ENCODE results near the gene USP37. TPM values are rescaled to one million over a fixed set of nuclear protein-coding genes. Genes with fewer than 3 reads are reported as not detected.

Gene USP37
- polyA plus RNA-seq, 3 donors = 16.1 to 22.6 (median 16.4) TPM

DNA sequence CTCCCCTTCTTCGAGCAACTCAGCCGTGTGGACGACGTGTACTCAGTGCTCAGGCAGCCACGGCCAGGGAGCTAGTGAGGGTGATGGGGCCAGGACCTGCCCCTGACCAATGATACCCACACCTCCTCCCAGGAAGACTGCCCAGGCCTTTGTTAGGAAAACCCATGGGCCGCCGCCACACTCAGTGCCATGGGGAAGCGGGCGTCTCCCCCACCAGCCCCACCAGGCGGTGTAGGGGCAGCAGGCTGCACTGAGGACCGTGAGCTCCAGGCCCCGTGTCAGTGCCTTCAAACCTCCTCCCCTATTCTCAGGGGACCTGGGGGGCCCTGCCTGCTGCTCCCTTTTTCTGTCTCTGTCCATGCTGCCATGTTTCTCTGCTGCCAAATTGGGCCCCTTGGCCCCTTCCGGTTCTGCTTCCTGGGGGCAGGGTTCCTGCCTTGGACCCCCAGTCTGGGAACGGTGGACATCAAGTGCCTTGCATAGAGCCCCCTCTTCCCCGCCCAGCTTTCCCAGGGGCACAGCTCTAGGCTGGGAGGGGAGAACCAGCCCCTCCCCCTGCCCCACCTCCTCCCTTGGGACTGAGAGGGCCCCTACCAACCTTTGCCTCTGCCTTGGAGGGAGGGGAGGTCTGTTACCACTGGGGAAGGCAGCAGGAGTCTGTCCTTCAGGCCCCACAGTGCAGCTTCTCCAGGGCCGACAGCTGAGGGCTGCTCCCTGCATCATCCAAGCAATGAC is 163.6 kb downstream of the USP37 start:
- no peak for DNase-seq

DNA sequence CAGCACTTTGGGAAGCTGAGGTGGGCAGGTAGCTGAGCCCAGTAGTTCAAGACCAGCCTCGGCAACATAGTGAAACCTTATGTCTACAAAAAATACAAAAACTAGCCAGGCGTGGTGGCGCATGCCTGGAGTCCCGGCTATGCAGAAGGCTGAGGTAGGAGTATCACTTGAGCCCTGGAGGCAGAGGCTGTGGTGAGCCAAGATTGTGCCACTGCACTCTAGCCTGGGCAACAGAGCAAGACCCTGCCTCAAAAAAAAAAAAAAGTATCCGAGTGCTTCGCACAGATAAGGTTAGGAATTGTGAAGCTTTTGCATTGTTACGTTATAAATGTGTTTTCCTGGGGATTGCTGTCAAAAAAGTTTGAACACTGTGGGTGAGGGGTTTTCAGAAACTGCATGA is 164.3 kb downstream of the USP37 start:
- no peak for DNase-seq

DNA sequence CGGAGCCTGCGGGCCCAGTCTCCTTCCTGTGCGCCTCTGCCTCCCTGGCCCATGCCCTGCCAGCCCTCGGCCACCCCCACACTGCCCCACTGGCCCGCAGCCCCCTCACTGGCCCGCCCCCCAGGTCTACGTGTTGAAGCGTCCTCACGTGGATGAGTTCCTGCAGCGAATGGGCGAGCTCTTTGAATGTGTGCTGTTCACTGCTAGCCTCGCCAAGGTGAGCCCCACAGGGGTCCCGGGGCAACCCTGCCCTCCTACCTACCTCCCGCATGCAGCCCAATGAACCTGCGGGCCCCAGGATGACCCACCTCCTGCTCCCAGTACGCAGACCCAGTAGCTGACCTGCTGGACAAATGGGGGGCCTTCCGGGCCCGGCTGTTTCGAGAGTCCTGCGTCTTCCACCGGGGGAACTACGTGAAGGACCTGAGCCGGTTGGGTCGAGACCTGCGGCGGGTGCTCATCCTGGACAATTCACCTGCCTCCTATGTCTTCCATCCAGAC is 165.2 kb downstream of the USP37 start:
- no peak for DNase-seq

DNA sequence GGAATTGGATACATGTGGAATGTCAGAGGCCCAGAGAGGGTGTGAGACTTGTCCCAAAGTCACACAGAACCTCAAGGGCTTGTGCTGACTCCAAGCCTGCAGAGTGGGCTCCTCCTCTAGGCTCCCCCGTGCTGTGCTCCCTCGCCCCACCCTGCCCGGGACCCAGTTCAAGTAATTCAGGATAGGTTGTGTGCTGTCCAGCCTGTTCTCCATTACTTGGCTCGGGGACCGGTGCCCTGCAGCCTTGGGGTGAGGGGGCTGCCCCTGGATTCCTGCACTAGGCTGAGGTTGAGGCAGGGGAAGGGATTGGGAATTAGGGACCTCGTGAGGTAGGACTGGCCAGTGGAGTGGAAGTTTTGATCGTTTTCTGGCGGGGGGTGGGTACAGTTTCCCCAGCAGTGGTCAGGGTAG is 165.7 kb downstream of the USP37 start:
- no peak for DNase-seq

DNA sequence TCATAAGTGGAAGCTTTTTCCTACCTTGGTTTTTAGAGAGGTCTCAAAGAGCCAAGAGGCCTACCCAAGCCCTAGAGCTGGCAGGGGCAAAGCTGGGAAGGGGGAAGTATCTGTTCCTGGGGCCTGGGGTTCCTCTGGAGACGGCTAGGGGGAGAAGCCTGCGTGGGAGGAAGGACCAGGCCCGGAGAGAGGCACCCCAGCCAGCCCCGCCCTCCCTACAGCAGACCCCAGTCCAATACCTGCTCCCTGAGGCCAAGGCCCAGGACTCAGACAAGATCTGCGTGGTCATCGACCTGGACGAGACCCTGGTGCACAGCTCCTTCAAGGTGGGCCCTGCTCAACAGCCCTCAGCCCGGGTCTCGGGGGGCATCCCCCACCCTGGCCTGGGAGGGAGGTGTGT is 166.3 kb downstream of the USP37 start:
- no peak for DNase-seq

DNA sequence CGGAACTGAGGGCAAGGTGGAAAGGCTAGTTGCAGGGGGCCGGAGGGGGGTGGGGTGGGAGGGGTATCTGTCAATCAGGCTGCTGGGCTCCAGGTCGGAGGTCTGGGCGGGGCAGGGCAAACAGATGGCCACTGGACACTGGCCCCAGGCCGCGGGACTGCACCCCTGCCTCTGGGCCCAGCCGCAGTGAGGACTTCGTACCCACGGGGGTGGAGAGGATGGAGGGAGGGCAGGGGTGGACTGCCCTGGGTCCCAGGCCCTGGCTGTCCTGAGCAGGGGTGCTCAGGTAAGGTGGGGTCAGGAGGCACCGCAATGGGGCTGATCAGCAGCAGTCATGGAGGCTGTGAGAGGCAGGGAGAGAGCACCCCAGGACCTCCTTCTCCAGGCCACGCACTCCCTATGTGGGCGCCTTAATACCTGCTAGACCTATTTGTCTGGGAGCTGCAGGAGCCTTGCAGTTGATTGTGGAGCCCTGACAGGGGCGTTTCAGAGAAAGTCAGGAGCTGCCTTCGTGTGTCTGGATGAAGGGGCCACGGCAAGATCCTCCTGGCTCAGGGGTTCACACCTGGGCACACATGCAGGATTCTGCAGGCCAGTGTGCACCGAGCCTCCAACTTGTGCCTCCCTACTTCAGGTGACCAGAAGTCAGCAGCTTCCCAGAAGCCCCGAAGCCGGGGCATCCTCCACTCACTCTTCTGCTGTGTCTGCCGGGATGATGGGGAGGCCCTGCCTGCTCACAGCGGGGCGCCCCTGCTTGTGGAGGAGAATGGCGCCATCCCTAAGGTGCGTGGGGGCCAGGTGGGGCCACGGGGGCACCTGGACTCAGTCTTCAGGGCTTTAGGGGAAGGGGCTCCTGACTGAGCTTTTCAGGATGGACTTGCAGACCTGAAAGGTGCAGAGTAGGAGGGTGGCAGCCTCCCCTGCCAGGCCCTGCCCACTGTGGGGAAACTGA is 166.9 kb downstream of the USP37 start:
- DNase-seq = no peak

Other genes starting within 250 kb of the USP37 start
- 1 to 10 TPM; 5.6 to 7.6 (median 6.2) TPM for gene CATIP, start 211.5 kb downstream of the USP37 start, polyA plus RNA-seq (ENCODE audit: insufficient read length in 3 of 3)
- 1 to 10 TPM in 1 of 3 donors, under 1 TPM in 2; 0.87 to 1.6 (median 0.99) TPM for gene SLC11A1, start 186.1 kb downstream of the USP37 start, polyA plus RNA-seq (ENCODE audit: insufficient read length in 3 of 3)
- gene CTDSP1, start 168.5 kb downstream of the USP37 start, polyA plus RNA-seq (ENCODE audit: insufficient read length in 3 of 3) = 100 to 1,000 TPM; 155 to 174 (median 165) TPM
- 10 to 100 TPM; 22.8 to 40.0 (median 32.8) TPM for gene VIL1, start 149.2 kb downstream of the USP37 start, polyA plus RNA-seq (ENCODE audit: insufficient read length in 3 of 3)
- gene CNOT9, start 488 bp upstream of the USP37 start, polyA plus RNA-seq (ENCODE audit: insufficient read length in 3 of 3) = 10 to 100 TPM; 47.2 to 57.9 (median 57.1) TPM
- gene PLCD4, start 39.5 kb upstream of the USP37 start, polyA plus RNA-seq (ENCODE audit: insufficient read length in 3 of 3) = 10 to 100 TPM in 1 of 3 donors, 1 to 10 TPM in 2; 8.2 to 10.1 (median 9.6) TPM
- 10 to 100 TPM; 18.9 to 25.3 (median 20.8) TPM for gene ZNF142, start 91.3 kb upstream of the USP37 start, polyA plus RNA-seq (ENCODE audit: insufficient read length in 3 of 3)
- gene BCS1L, start 91.3 kb upstream of the USP37 start, polyA plus RNA-seq (ENCODE audit: insufficient read length in 3 of 3) = 10 to 100 TPM; 53.9 to 61.2 (median 56.5) TPM
- 10 to 100 TPM; 43.4 to 45.9 (median 45.3) TPM for gene RNF25, start 103.7 kb upstream of the USP37 start, polyA plus RNA-seq (ENCODE audit: insufficient read length in 3 of 3)
- 100 to 1,000 TPM in 2 of 3 donors, 10 to 100 TPM in 1; 65.8 to 113 (median 107) TPM for gene STK36, start 103.7 kb upstream of the USP37 start, polyA plus RNA-seq (ENCODE audit: insufficient read length in 3 of 3)
- 10 to 100 TPM; 30.6 to 44.1 (median 40.2) TPM for gene TTLL4, start 142.5 kb upstream of the USP37 start, polyA plus RNA-seq (ENCODE audit: insufficient read length in 3 of 3)
- gene CYP27A1, start 213.8 kb upstream of the USP37 start, polyA plus RNA-seq (ENCODE audit: insufficient read length in 3 of 3) = 10 to 100 TPM; 48.3 to 63.2 (median 59.1) TPM

All from renal pelvis (tissue), 4 donors.